Adrenal gland (tissue), 5 donors: ENCODE results near the gene NFYC.

Experiments used
- CTCF ChIP-seq, 6 experiments: fragments of 450-650 bp in 4 of 6; fragments of 200-600 bp in 2 of 6; sonication (generic) in 1 of 6; IDR thresholded peaks; 1 replicate in 5 of 6; 2 replicates in 1 of 6; pipeline versions ENCODE4 v1.5.1 to v1.8.0; 2016 to 2021; ENCODE audit warnings: antibody characterized with exemption in 6 of 6, mild to moderate bottlenecking in 2 of 6, moderate library complexity in 1 of 6
- POLR2A ChIP-seq, 2 donors: fragments of 450-650 bp; IDR thresholded peaks; one replicate each; pipeline ENCODE4 v1.6.1; 2017; ENCODE audit warnings: antibody characterized with exemption in 2 of 2, mild to moderate bottlenecking in 2 of 2, moderate library complexity in 1 of 2
- donor health status: DM: no; HTN: no; CAD: no.

GRCh38 chr1:40785446-40785845 is 93.9 kb downstream of the NFYC start:
- TF ChIP-seq CTCF (IDR thresholded peaks at IDR 0.05) (no peak), POLR2A (IDR thresholded peaks at IDR 0.05) (no peak)
